HCT116 (cell line): Measurements from ENCODE around the gene ITM2B. TPM values are rescaled to one million over a fixed set of nuclear protein-coding genes. Genes with fewer than 3 reads are reported as not detected.

Source experiments
- ATAC-seq: fragments of 200-7000 bp; cut with Tn5 transposase; 2 replicates; pipeline ENCODE4 v1.9.1; 2020; ENCODE audit warnings: mild to moderate bottlenecking, moderate library complexity
- BruUV-seq: library from RNA; stranded (reverse); fragments of 400-500 nt; replicated peaks from 2 replicates; lab custom pipeline; 2021; lab: Mats Ljungman, UMichigan
- CTCF ChIA-PET: fragments of 300-600 bp; sonication (Branson Sonifier 250); formaldehyde crosslinking; loops from one replicate; lab custom pipeline; 2021; ENCODE audit warnings: antibody characterized with exemption; lab: Charles Lee
- POLR2A ChIA-PET: fragments of 300-600, 350-600 bp; sonication (Branson Sonifier 250); formaldehyde crosslinking; loops from one replicate; lab custom pipeline; 2021; ENCODE audit warnings: antibody characterized with exemption; lab: Charles Lee
- RAD21 ChIA-PET, 2 experiments: fragments of 300-600 bp; sonication (Branson Sonifier 250); formaldehyde crosslinking; loops; one replicate each; lab custom pipeline; 2023; ENCODE audit warnings: low total read pairs in 2 of 2; ENCODE audit not compliant: uncharacterized antibody in 2 of 2, unreplicated experiment in 2 of 2, low non-redundant PET in 1 of 2; lab: Charles Lee
- DNase-seq: peaks from one replicate; pipeline ENCODE4 v3.0.0-alpha.2; 2010; ENCODE audit warnings: low read depth, low spot score
- H2AFZ ChIP-seq: fragments of 200-600 bp; shearing (Covaris generic), sonication (generic); 2 replicates; pipeline ENCODE4 v1.6.1; 2017; ENCODE audit warnings: low read depth, mixed run types, mixed read lengths, antibody characterized with exemption, low read length; ENCODE audit not compliant: poor library complexity, severe bottlenecking
- H3K27ac ChIP-seq: 2 replicates; pipeline ENCODE4 v1.5.1; 2012; ENCODE audit warnings: low read depth, low read length
- H3K27me3 ChIP-seq: fragments of 200-600 bp; sonication (generic); 2 replicates; pipeline ENCODE4 v1.6.1; 2016; ENCODE audit warnings: mixed run types, low read length, mixed read lengths; ENCODE audit not compliant: insufficient read depth
- H3K36me3 ChIP-seq, 2 experiments: fragments of 200-500 bp in 1 of 2; fragments of 200-600 bp in 1 of 2; sonication (Bioruptor generic) in 1 of 2; sonication (generic) in 1 of 2; 2 replicates each; pipeline versions ENCODE4 v1.5.1 to v1.6.1; 2014 to 2016; ENCODE audit warnings: low read length in 2 of 2, inconsistent platforms in 1 of 2, mixed read lengths in 1 of 2, mixed run types in 1 of 2; ENCODE audit not compliant: insufficient read depth in 2 of 2, control insufficient read depth in 1 of 2
- H3K4me1 ChIP-seq, 2 experiments: fragments of 200-600 bp in 1 of 2; sonication (generic) in 1 of 2; 2 replicates each; pipeline versions ENCODE4 v1.5.1 to v1.6.1; 2012 to 2017; ENCODE audit warnings: low read length in 2 of 2, inconsistent platforms in 1 of 2, mild to moderate bottlenecking in 1 of 2, mixed read lengths in 1 of 2, mixed run types in 1 of 2, moderate library complexity in 1 of 2; ENCODE audit not compliant: insufficient read depth in 2 of 2, control insufficient read depth in 1 of 2
- H3K4me2 ChIP-seq: fragments of 200-600 bp; sonication (generic); 2 replicates; pipeline ENCODE4 v1.6.1; 2017; ENCODE audit warnings: mixed run types, low read length, mixed read lengths
- H3K4me3 ChIP-seq, 2 experiments: fragments of 200-600 bp in 1 of 2; sonication (generic) in 1 of 2; replicated peaks in 1 of 2; 2 replicates each; pipeline ENCODE4 v1.5.1; 2011 to 2016; ENCODE audit warnings: low read length in 2 of 2, control low read depth in 1 of 2, low read depth in 1 of 2, mild to moderate bottlenecking in 1 of 2, mixed read lengths in 1 of 2, mixed run types in 1 of 2
- H3K79me2 ChIP-seq: fragments of 200-600 bp; sonication (generic); 2 replicates; pipeline ENCODE4 v1.6.1; 2017; ENCODE audit warnings: mild to moderate bottlenecking, mixed run types, low read length, moderate library complexity, mixed read lengths; ENCODE audit not compliant: insufficient read depth
- H3K9ac ChIP-seq: fragments of 200-600 bp; sonication (generic); 2 replicates; pipeline ENCODE4 v1.6.1; 2016; ENCODE audit warnings: low read length, mixed read lengths
- H3K9me2 ChIP-seq: fragments of 200-600 bp; sonication (generic), shearing (Covaris generic); 2 replicates; pipeline ENCODE4 v1.6.1; 2017; ENCODE audit warnings: mixed run types, mild to moderate bottlenecking, moderate library complexity; ENCODE audit not compliant: insufficient read depth
- H3K9me3 ChIP-seq, 2 experiments: fragments of 200-500 bp in 1 of 2; fragments of 200-600 bp in 1 of 2; sonication (Bioruptor generic) in 1 of 2; sonication (generic) in 1 of 2; 2 replicates each; pipeline ENCODE4 v1.6.1; 2014 to 2017; ENCODE audit warnings: low read length in 2 of 2, mixed read lengths in 2 of 2, inconsistent platforms in 1 of 2, low read depth in 1 of 2, mild to moderate bottlenecking in 1 of 2, mixed run types in 1 of 2, moderate library complexity in 1 of 2; ENCODE audit not compliant: control insufficient read depth in 1 of 2, insufficient read depth in 1 of 2
- H4K20me1 ChIP-seq: fragments of 200-600 bp; sonication (generic), shearing (Covaris generic); 2 replicates; pipeline ENCODE4 v1.6.1; 2017; ENCODE audit warnings: mixed run types, mild to moderate bottlenecking, moderate library complexity; ENCODE audit not compliant: insufficient read depth
- ATF3 ChIP-seq: IDR thresholded peaks from 2 replicates; pipeline ENCODE4 v1.6.1; 2012
- EZH2 ChIP-seq: fragments of 200-600 bp; sonication (generic); IDR thresholded peaks from 2 replicates; pipeline ENCODE4 v1.6.1; 2017; ENCODE audit warnings: antibody characterized with exemption, mixed run types
- FOSL1 ChIP-seq: IDR thresholded peaks from 2 replicates; pipeline ENCODE4 v1.6.1; 2012; ENCODE audit warnings: low read depth
- POLR2AphosphoS5 ChIP-seq: IDR thresholded peaks from 2 replicates; pipeline ENCODE4 v1.6.1; 2011; ENCODE audit warnings: mild to moderate bottlenecking, low read depth, low read length, moderate library complexity
- REST ChIP-seq: IDR thresholded peaks from 2 replicates; pipeline ENCODE4 v1.6.1; 2012; ENCODE audit warnings: low read depth
- SIN3A ChIP-seq: IDR thresholded peaks from 2 replicates; pipeline ENCODE4 v1.6.1; 2012; ENCODE audit warnings: low read depth
- SP1 ChIP-seq: IDR thresholded peaks from 2 replicates; pipeline ENCODE4 v1.6.1; 2012; ENCODE audit warnings: low read depth
- TCF7L2 ChIP-seq: IDR thresholded peaks from 2 replicates; pipeline ENCODE4 v1.7.0; 2011; ENCODE audit warnings: borderline replicate concordance, inconsistent platforms; ENCODE audit not compliant: insufficient read depth, insufficient read length; ENCODE audit errors: extremely low read depth
- intact Hi-C: fragments of 100-400 bp; cut with micrococcal nuclease; formaldehyde crosslinking; loops from 2 replicates; pipeline ENCODE4 v1.10.0; 2022
- total RNA-seq: library from RNA; stranded (reverse); gene quantifications from one replicate; pipeline ENCODE4 v1.2.1, GENCODE V29; 2021; ENCODE audit not compliant: unreplicated experiment

Gene ITM2B
- total RNA-seq, 1 experiment from 2014 or later = 124 TPM

DNA sequence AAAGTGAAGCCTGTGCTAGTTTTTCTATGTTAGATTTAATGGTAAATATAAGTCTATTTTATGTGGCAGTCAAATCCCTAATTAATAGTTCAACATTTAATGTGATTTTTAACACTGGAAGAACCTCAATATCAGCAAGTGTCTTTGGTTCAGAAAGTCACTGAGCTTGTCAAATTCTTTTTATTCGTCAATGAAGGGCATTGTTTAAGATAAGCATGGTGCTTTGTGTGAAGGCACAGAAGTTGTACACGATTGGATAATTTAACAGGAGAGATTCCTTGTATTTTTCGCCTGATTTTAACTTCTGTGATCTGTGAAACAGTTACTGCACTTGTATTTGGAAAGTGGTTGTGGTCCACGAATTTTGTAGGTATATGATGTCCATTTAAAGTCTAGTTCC, 40.3 kb downstream of the ITM2B start:
- ChIA-PET POLR2A (no interaction called here), CTCF (no interaction called here), RAD21 (no interaction called here)
- H3K27me3 ChIP-seq = no peaks in the 10 kb centered on the region
- no peak for DNase-seq
- no peaks in the 10 kb centered on the region for H3K36me3 ChIP-seq
- H4K20me1 ChIP-seq = no peaks in the 10 kb centered on the region
- no peaks in the 10 kb centered on the region for H3K79me2 ChIP-seq
- H3K4me2 ChIP-seq = no peak overlapping the region
- no peak for TF ChIP-seq POLR2AphosphoS5
- TF ChIP-seq ATF3 = no peak
- no peak for TF ChIP-seq SP1
- no peak for TF ChIP-seq EZH2
- no peak for TF ChIP-seq SIN3A
- TF ChIP-seq TCF7L2 = no peak
- TF ChIP-seq FOSL1 = no peak
- TF ChIP-seq REST = no peak
- no peaks in the 10 kb centered on the region for H3K4me1 ChIP-seq
- no peaks in the 10 kb centered on the region for H3K9me2 ChIP-seq
- no peak overlapping the region for H3K9ac ChIP-seq
- no peak overlapping the region for H3K4me3 ChIP-seq
- intact Hi-C loops = no loop called here
- no peaks in the 10 kb centered on the region for H3K9me3 ChIP-seq
- no peak overlapping the region for H2AFZ ChIP-seq
- no peak for ATAC-seq
- no TSS peak for BruUV-seq
- no peak overlapping the region for H3K27ac ChIP-seq
